Right ventricle myocardium inferior (tissue), 1 donor: ENCODE data around the gene RYR3. TPM values are rescaled to one million over a fixed set of nuclear protein-coding genes. Genes with fewer than 3 reads are reported as not detected.
A peak's percentile ranks its signal among the peaks of the same experiment; 100 is the strongest.

Experiments used
- ATAC-seq: fragments of 200-7000 bp; cut with Tn5 transposase; one replicate; pipeline ENCODE4 v1.9.1; 2020; ENCODE audit warnings: mild to moderate bottlenecking, moderate library complexity
- DNase-seq: peaks from one replicate; pipeline ENCODE4 v3.0.0; 2021; ENCODE audit errors: missing footprints
- intact Hi-C: fragments of 100-400 bp; cut with DNase I; formaldehyde crosslinking; loops from one replicate; pipeline ENCODE4 v1.11.0; 2022
- total RNA-seq: library from RNA; stranded (reverse); fragmentation: NEBNext Ultra II Directional; extraction: Animal tissue kit (Norgen Biotek cat#: 25700); gene quantifications from one replicate; pipeline ENCODE4 v1.2.1, GENCODE V29; 2021
- donor health status: DM: no; HTN: yes; CAD: no; lungs with severe emphysema.

The RYR3 gene
- total RNA-seq, 1 donor from 2014 or later: not detected

- ATAC-seq (no peak), DNase-seq (no peak)
- intact Hi-C loops: no loop called here
Observed at GRCh38 chr15:33701304-33701696, 390.5 kb downstream of the RYR3 start.

GRCh38 chr15:33706173-33706572, 395.4 kb downstream of the RYR3 start:
- DNase-seq (no peak), ATAC-seq (no peak)
- intact Hi-C loops: no loop called here

- no peak for ATAC-seq
- intact Hi-C loops: no loop called here
- DNase-seq: no peak
Observed at GRCh38 chr15:33710748-33711147, 400.0 kb downstream of the RYR3 start.

GRCh38 chr15:33716025-33716424, 405.3 kb downstream of the RYR3 start:
- DNase-seq (no peak), ATAC-seq (no peak)
- intact Hi-C loops: no loop called here

- ATAC-seq: no peak
- intact Hi-C loops: no loop called here
- no peak for DNase-seq
Observed at GRCh38 chr15:33720952-33721351, 410.2 kb downstream of the RYR3 start.

GRCh38 chr15:33722005-33722672, 411.4 kb downstream of the RYR3 start:
- DNase-seq (no peak), ATAC-seq (no peak)
- intact Hi-C loops: no loop called here

- intact Hi-C loops: no loop called here
- DNase-seq (no peak), ATAC-seq (no peak)
Observed at GRCh38 chr15:33722673-33723015, 411.9 kb downstream of the RYR3 start.

- intact Hi-C loops: no loop called here
- ATAC-seq (no peak), DNase-seq (no peak)
Observed at GRCh38 chr15:33724321-33725036, 413.7 kb downstream of the RYR3 start.

GRCh38 chr15:33729653-33730052, 418.9 kb downstream of the RYR3 start:
- DNase-seq: no peak
- intact Hi-C loops: no loop called here
- no peak for ATAC-seq

- DNase-seq (no peak), ATAC-seq (no peak)
- intact Hi-C loops: no loop called here
Observed at GRCh38 chr15:33730815-33731214, 420.0 kb downstream of the RYR3 start.

- DNase-seq (no peak), ATAC-seq (no peak)
- intact Hi-C loops: loop anchor here (5.0 kb wide), 1 partner anchor 227 kb away; no protein-coding TSS in a partner anchor
Observed at GRCh38 chr15:33735143-33735542, 424.4 kb downstream of the RYR3 start.

GRCh38 chr15:33735637-33736247, 425.0 kb downstream of the RYR3 start:
- intact Hi-C loops: loop anchor here (5.0 kb wide), 1 partner anchor 227 kb away; no protein-coding TSS in a partner anchor
- no peak for DNase-seq
- ATAC-seq: no peak

- DNase-seq (no peak), ATAC-seq (peak; percentile 39)
- intact Hi-C loops: loop anchor here (5.0 kb wide), 1 partner anchor 224 kb away; no protein-coding TSS in a partner anchor
Observed at GRCh38 chr15:33737687-33738601, 427.2 kb downstream of the RYR3 start.

GRCh38 chr15:33738941-33739664, 428.3 kb downstream of the RYR3 start:
- ATAC-seq (no peak), DNase-seq (no peak)
- intact Hi-C loops: loop anchor here (5.0 kb wide), 1 partner anchor 223 kb away; no protein-coding TSS in a partner anchor

- intact Hi-C loops: no loop called here
- no peak for ATAC-seq
- DNase-seq: no peak
Observed at GRCh38 chr15:33742306-33742705, 431.5 kb downstream of the RYR3 start.

- peak; percentile 13 for ATAC-seq
- intact Hi-C loops: no loop called here
Observed at GRCh38 chr15:33742800-33743199, 432.0 kb downstream of the RYR3 start.

GRCh38 chr15:33746203-33746602, 435.4 kb downstream of the RYR3 start:
- intact Hi-C loops: no loop called here

More at GRCh38 chr15:33742800-33743199, 432.0 kb downstream of the RYR3 start:
- DNase-seq: no peak

GRCh38 chr15:33753012-33753411, 442.2 kb downstream of the RYR3 start:
- intact Hi-C loops: no loop called here
- ATAC-seq: no peak
- DNase-seq: no peak

More at GRCh38 chr15:33746203-33746602, 435.4 kb downstream of the RYR3 start:
- ATAC-seq (no peak), DNase-seq (no peak)
